GM18519 (cell line): ENCODE results near the gene DDX31.
"Not testable (repeated sequence)": the region's sequence is repeated elsewhere in the genome, so short reads cannot be mapped to it uniquely, and the experiment has no call there.

Experiments used
- ATAC-seq: cut with Tn5 transposase; IDR thresholded peaks from one replicate; pipeline ENCODE4 v1.9.1; 2021; ENCODE audit warnings: mild to moderate bottlenecking, moderate library complexity; ENCODE audit not compliant: unreplicated experiment, low FRiP score

Gene DDX31

DNA sequence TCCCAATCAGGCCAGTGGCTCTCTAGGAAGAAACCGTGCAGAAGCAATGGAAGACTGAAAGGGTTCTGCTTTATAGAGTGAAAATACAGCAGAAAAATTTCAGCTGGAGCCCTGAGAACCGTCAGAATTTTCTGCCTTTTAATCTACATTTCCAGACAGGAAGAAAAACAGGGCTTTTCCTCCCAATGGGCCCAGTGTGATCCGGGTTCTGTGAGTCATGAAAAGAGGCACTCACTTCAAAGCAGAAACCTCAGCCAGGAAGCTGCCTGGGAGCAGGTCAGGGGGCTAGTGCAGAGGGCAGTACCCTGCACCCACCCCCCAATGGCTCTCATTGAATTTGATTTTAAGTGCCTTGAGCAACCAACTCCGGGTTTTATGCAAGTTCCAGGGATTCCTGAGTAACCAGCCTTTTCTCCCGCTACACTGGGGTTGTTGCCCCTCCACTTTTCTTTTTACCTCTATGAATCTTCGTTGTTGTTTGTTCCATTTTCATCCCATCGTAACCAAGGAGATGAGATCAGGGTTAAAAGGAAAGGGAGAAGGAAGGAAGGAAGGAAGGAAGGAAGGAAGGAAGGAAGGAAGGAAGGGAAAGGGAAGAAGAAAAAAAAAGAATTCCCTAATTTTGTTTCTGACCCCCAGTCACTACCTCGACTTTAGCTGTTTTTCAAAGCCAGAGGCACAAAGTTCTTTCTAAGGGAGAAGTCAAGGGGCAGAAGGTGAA lies 86.0 kb downstream of the DDX31 start:
- ATAC-seq = no peak

DNA sequence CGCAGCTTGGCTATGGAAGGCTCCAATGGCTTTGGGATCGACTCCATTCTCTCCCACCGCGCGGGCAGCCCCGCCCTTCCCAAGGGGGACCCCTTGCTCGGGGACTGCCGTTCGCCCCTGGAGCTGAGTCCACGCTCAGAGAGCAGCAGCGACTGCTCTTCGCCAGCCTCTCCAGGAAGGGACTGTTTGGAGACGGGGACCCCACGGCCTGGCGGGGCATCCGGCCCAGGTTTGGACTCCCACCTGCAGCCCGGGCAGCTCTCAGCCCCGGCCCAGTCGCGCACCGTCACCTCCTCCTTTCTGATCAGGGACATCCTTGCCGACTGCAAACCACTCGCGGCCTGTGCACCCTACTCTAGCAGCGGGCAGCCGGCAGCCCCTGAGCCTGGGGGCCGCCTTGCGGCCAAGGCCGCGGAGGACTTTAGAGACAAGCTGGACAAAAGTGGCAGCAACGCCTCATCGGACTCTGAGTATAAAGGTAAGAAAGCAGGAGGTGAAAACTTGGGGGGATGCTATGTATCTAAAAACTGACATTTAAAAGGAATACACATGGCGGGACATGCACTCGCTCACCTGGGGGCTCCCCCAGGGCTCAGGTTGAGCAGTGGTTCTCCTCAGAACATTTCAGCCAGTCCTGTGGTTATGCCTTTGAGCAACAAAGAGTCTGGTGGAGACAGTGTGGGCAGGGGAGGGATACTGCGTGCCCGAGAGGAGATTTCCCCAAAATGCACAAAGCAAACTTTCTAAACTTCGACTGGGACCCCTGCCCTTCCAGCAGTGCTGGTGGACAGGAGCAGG lies 86.8 kb downstream of the DDX31 start:
- ATAC-seq = no peak

DNA sequence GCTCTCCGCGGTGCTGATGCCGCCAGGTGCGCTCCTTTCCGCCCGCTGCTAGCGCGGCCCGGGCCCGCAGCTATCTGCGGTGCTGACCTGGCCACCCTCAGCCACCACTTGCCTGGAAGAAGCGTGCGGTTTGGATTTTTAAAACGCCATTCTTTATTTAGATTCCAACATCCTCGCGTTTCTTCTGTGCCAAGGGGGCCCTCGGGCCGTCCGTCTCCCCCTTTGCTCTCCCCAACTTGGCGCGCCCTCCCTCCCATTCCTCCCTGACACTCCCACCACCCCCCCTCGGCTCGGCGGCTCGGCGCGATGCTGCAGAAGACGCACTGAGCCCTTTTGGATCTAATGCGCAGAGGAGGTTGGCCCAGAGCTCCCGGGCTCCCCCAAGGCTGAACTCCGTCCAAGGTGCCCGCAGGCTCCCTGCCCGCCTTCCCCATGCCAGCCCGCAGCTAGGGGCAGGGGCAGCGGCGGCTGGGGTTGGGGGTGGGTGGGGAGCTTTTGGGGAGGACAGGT lies 87.5 kb downstream of the DDX31 start, which contains the start of gene BARHL1:
Gene BARHL1 (plus strand): TSS at position 331 of the 510 bp plus-strand sequence. CDS start 192 bp downstream, outside the sequence.
- ATAC-seq = no peak

DNA sequence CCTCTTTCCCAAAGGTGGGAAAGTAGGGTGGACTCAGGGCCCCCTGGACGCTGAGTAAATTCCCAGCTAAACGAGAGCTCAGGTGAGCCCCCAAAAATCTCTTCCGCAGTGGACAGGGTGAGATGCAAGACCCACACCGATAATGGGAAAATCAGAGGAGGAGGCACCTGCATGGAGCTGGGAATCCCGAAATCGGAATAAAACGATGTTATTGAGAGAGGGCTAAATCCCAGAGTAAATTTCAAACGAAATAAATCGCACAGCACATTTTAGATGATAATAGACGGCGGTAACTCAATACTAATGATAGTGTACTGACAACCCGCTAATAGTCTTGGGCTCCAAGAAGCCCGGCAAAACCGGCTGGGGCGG lies 90.4 kb downstream of the DDX31 start:
- no peak for ATAC-seq

DNA sequence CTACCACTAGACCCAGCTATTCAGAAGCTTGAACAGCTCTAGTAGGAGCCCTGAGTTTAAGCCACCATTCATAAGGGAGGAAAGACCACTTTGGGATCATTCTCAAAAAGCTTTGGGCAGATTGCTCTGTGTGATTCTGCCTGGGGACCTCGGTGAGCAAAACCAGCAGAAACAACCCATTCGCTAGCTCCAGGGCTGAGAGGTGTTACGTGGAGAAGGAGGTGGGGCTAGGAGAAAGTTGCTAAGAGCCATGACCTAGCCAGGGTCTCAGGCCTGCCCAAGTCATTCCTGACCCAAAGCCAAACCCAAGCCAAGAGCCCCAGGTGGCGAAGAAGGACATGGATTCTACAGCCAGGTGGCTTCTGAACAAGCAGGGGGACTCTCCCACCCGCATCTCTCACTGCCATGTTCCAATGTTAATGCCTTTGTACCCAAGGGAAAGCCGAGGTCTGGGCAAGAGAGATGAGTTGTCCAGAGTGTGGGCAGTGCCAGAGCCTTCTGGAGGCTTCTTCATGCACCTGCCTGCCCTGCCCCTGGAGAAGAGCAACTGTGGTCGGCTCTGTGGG lies 91.3 kb downstream of the DDX31 start:
- no peak for ATAC-seq

DNA sequence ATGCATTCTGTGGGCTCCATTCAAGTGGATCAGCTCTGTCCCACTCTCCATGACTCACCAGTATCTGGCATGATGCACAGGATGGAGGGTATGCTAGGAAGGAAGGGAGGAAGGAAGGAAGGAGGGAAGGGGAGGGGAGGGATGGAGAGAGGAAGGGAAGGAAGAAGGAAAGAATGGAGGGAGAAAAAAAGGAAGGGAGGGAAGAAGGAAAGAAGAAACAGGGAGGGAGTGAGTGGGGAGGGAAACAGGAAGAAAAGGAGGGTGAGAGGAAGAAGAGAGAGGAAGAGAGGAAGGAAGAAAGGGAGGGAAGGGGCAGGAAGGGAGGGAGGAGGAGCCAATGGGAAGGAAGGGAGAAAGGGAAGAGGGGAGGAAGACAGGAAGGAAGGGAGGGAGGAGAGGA lies 92.7 kb downstream of the DDX31 start:
- ATAC-seq = no peak

DNA sequence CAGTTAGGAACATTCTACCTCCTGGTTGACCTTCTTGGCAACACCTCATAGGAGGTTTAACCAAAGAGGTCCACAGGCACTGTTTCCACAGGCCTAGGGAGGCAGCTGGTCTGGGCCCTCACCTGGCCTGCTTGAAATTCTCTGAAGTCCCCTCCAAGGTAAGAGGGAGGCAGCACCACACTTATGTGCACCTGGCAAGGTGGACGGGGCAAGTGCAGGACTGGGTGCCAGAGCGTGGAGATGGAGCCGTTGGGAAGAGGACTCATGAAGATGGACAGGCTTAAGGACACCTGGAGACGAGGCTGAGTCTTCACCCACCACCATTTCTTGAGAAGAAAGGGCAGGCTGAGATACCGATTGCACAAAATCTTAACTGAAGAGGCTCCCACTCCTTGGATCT lies 94.0 kb downstream of the DDX31 start:
- no peak for ATAC-seq

DNA sequence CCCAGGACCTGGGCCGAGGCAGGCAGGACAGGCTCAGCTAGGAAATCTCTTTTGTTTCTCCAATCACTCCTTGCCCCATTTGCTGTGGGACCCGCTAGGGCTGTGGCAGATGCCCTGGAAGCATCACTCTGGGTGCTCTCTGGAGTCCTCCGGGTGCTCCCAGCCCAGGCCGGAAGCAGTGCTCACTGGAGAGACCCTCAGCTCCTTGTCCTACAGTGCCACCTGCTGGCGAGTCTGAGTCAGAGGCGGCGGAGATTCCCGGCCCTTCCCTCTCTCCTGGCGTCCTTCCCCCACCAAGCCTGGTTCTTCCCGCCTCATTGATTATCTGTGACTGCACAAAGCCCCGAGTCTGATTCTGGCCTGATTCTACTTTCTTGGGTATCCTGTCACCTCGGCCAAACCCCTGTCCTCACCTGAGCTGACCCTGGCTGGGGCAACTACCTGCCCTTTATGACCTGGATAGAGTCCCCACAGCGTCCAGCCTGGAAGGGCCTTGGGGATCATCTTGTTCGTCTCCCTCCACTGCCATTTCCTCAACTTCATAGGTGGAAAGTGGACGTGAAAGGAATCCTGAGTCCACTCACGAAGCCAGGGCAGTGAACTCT lies 94.7 kb downstream of the DDX31 start:
- ATAC-seq = no peak

DNA sequence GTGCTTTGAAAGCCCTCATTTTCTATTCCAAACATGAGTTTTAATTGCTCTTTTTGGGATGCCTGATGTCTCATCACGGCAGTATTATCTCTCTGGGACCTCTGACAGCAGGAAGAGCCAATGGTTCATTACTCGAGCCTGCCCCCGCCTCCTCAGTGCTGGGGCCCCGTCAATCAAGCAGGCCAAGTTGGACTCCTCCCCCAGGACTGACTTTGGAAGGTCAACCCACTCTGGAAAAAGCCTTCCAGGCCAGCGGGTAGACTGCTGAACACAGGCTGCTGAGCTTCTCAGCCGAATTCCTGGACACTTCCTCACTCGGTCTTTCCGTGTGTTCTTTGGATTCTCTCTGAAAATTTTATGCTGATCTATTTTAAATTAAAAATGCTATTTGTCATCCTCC lies 96.9 kb downstream of the DDX31 start:
- no peak for ATAC-seq

DNA sequence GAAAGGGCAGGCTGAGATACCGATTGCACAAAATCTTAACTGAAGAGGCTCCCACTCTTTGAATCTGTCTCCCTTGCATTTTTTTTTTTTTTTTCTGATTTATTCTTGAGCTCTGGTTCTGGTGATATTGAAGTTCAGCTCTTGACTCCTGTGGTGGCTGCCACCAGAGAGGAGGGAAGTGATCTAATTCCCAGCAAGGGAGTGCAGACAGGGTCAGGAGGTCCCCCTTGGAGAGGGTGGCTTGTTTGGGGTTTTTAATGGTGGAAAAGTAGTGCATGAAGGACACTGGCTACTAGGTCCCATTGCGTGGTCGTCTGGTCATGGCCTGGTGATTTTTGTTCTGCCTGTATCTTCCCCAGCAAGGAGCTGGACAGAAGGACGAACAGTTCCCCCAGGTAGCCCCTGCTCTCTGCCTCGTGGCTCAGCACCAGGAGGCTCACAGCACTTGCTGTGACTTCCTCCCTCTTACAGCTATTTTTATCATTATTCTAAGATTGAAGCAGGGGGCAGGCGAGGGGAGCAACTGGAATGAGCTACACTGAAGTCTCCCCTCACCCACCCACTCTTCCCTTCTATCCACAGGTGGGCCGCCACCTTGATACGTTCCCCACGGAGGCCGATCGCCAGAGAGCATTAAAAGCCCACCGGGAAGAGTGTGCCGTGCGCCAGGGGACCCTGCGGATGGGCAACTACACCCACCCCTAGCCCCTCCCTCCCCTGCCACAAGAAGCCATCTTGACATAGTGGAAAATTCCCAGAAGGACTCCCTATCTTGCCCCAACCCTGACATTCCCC lies 97.8 kb downstream of the DDX31 start:
- ATAC-seq = no peak

DNA sequence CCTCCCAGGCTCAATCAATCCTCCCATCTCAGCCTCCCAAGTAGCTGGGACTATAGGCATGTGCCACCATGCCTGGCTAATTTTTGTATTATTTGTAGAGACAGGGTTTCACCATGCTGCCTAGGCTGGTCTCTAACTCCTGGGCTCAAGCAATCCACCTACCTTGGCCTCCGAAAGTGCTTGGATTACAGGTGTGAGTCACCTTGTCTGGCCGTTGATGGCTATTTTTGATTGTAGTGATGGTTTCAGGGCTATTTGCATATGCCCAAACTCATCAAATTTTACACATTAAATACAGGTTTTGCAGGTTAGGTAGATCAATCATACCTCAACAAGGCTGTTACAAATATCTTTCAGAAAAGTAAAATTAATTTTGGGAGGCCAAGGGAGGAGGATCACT lies 101.0 kb downstream of the DDX31 start:
- ATAC-seq = not testable (repeated sequence)

DNA sequence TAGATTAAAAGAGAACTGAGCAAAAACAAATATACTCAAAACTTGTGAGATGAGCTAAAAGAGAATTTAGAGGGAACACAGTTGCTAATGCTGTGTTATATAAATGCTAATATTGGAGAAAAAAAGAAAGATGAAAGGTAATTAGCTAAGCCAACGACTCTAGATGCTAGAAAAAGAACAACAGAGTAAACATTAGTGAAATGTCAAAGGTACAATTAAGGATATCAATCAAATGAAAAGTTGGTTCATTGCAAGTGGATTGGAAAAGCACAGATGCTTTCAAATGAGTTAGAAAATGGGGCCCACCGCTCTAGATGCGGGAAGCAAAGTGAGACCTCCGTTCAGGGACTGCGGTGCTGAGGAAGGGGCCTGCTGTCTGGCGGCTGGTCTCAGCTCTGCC lies 105.3 kb downstream of the DDX31 start:
- no peak for ATAC-seq

DNA sequence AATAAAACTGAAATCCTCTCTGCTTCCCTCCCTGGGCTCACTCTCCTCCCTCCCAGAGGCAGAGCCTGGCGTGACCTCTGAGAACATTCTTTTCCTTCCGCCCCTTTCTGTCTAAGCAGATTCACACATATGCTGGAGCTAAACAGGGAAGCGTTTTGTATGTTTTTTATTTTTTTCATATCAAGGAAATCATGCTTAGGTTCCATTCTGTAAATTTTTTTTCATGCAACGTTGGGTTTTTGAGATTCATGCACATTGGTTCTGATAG lies 107.5 kb downstream of the DDX31 start:
- ATAC-seq = no peak

DNA sequence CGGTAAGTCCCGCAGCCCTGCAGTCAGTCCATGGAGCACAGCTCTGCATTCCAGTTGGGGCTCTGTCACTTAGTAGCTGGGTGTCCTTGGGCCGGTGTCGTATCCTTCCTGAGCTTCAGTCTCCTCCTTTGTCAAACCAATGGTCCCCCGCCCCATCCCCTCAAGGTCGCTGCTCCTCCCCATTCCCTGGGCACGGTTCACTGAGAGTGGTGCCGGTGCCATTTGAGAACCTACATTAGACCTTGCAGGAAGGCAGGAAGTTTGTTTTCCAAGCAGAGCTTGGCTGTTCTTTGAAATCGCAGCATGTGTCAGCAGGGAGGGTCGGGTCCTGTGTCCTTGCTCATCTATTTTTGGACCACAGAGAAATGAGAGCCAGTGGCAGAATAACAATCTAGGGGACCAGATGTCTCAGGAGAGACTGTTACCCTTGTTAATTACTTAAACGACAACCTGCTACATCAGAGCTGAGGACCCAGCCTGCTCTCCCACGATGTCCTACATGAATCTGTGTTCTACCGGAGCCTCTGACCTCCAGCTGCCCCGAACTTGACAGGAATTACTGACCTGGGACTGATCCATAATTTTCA lies 109.1 kb downstream of the DDX31 start:
- ATAC-seq = no peak

DNA sequence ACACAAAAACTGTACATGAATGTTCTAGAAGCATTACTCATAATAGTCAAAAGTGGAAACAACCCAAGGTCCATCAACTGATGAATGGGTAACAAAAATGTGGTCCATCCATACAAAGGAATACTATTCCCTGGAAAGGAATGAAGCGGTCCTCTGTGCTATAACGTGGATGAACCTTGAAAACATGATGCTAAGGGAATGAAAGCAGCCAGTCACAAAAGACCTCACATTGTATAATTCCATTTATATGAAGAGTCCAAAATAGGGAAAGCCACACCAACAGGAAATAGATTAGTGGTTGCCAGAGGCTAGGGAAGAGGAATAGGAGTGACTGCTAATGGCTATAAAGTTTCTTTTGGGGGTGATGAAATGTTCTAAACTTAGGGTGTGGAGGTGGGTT lies 110.1 kb downstream of the DDX31 start:
- ATAC-seq = no peak

DNA sequence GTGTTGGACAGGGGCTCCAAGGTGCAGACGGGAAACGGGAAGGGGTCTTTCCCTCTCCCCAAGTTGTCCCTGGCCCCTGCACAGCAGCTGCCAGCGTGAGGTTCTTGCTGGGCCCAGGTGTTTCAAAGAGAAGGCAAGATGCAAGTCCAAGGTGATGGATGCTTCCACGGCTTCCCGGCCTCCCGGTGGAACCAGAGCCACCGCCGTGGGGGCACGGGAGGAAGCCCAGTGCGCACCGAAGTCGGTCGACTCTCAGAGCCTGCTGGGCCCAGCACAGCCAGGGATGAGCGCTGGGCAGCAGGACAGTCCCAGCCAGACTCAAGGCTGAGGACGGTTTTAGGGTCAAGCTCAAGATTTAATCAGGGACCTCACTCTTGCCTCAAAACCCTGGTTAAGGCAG lies 112.6 kb downstream of the DDX31 start:
- no peak for ATAC-seq

DNA sequence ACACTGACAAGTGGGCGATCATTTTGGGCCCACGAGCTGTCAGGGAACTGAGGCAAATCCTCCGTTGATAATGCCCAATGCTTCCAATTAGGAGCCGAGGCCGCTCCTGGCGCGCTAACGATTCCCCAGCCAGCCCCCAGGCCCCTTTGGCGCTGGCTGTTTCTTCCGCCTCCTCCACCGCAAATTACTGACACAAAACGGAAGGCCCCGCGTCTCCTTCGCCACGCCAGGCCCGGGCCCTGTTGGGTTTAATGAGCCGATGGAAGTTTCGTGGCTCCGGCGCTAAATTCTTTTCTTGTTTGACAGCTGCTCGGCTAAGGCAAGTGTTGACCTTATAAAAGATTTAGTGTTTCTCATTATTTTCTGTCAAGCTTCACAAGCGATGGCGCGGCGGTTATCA lies 113.1 kb downstream of the DDX31 start:
- no peak for ATAC-seq

DNA sequence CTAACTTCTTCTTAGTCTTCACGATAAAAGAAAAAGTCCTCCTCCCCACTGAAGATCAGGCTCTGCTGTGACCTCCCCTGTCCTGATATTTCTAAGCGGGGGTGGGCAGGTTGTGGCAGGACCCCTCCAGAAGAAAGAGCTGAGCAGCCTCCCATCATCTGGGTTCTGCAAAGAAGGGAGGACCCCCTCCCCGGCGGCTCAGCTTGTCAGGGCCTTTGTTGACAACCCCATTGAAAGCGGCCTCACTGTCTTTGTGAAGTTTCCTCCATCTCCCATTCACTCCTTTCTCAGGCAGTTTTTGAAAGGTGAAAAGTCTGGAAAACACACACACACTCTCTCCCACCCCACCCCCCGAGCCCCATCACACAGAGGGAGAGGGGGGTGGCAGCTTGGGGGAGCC lies 113.5 kb downstream of the DDX31 start:
- no peak for ATAC-seq

DNA sequence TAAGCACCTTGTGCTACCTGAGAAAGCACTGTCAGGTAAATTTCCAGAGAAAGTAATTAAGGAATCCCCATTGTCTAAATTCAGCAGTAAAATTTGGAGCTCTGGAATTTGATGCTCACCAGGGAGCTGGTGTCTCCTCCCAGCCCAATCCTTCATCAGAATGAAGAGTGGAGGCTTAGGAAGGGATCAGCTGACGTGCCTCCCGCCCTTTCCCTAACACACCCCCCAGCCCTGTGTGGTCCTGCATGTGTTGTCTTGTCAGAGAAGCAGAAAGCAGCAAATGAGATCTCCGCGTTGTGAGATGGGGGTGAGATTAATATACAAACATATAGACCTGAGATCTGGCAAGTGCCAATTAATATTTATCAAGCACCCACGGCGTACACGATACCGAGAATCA lies 114.3 kb downstream of the DDX31 start:
- no peak for ATAC-seq

DNA sequence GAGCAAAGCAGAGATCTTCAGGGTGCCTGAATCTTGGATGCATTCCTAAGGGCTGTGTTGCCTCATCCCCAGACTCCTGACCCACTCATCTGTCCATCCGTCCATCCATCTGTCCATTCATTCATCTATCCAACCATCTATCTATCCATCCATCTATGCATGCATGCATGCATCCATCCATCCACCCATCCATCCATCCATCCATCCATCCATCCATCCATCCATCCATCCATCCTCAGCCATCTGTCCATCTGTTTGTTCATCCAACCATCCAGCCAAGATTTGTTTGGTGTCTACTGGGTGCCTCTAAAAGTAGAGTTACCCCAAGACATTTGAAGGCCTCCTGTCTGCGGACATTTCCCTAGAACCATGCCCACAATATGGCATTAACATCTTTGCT lies 115.0 kb downstream of the DDX31 start:
- no peak for ATAC-seq
